SU-DHL-6 (cell line): ENCODE measurements around the gene B3GAT2.

ENCODE experiments used
- H2AFZ ChIP-seq: fragments of 200-600 bp; sonication (generic); 2 replicates; pipeline ENCODE4 v1.6.1; 2014; ENCODE audit warnings: low read depth, mild to moderate bottlenecking, moderate library complexity, mixed read lengths, antibody characterized with exemption, low read length; ENCODE audit not compliant: severe bottlenecking
- H3F3A ChIP-seq: fragments of 200-600 bp; shearing (Covaris generic); 2 replicates; pipeline ENCODE4 v1.6.0; 2016; ENCODE audit warnings: antibody characterized with exemption, mild to moderate bottlenecking; ENCODE audit not compliant: insufficient read depth
- H3K27ac ChIP-seq: fragments of 200-600 bp; sonication (generic); 2 replicates; pipeline ENCODE4 v1.5.1; 2016; ENCODE audit warnings: low read depth, mild to moderate bottlenecking, low read length, moderate library complexity, mixed read lengths
- H3K27me3 ChIP-seq: fragments of 200-600 bp; sonication (generic), shearing (Covaris generic); 2 replicates; pipeline ENCODE4 v1.6.0; 2014; ENCODE audit warnings: mild to moderate bottlenecking, low read length
- H3K36me3 ChIP-seq: fragments of 200-600 bp; sonication (generic); 2 replicates; pipeline ENCODE4 v1.6.1; 2014; ENCODE audit warnings: mild to moderate bottlenecking, low read length, mixed read lengths
- H3K4me2 ChIP-seq: fragments of 300-600, 200-600 bp; shearing (Covaris generic), sonication (generic); 2 replicates; pipeline ENCODE4 v1.6.0; 2014; ENCODE audit warnings: low read length, low read depth, mild to moderate bottlenecking; ENCODE audit not compliant: poor library complexity, severe bottlenecking
- H3K4me3 ChIP-seq: fragments of 200-600 bp; sonication (generic); 2 replicates; pipeline ENCODE4 v1.5.1; 2014; ENCODE audit warnings: antibody characterized with exemption, low read length, mild to moderate bottlenecking, mixed read lengths; ENCODE audit not compliant: insufficient read depth, poor library complexity, severe bottlenecking
- H3K79me2 ChIP-seq: fragments of 200-600 bp; sonication (generic); 2 replicates; pipeline ENCODE4 v1.6.1; 2014; ENCODE audit warnings: mild to moderate bottlenecking, low read length, moderate library complexity; ENCODE audit not compliant: insufficient read depth
- H3K9ac ChIP-seq: fragments of 200-600 bp; sonication (generic); 2 replicates; pipeline ENCODE4 v1.7.0; 2014; ENCODE audit warnings: mild to moderate bottlenecking, low read length
- H3K9me2 ChIP-seq: fragments of 200-600 bp; sonication (generic); replicated peaks from 2 replicates; pipeline ENCODE4 v1.6.1; 2014; ENCODE audit warnings: low read length; ENCODE audit not compliant: insufficient read depth
- H3K9me3 ChIP-seq: fragments of 200-600 bp; sonication (generic); 2 replicates; pipeline ENCODE4 v1.6.1; 2014; ENCODE audit warnings: low read length, mixed read lengths; ENCODE audit not compliant: insufficient read depth
- H4K20me1 ChIP-seq: fragments of 200-600 bp; sonication (generic); 2 replicates; pipeline ENCODE4 v1.6.1; 2014; ENCODE audit warnings: low read depth, mild to moderate bottlenecking, antibody characterized with exemption, low read length, moderate library complexity, mixed read lengths
- CTCF ChIP-seq: fragments of 200-600 bp; sonication (generic); IDR thresholded peaks from one replicate; pipeline ENCODE4 v1.5.1; 2017; ENCODE audit warnings: antibody characterized with exemption, mild to moderate bottlenecking, low read length, moderate library complexity; ENCODE audit not compliant: insufficient read depth, poor library complexity, severe bottlenecking
- EZH2phosphoT487 ChIP-seq: fragments of 200-600 bp; sonication (generic), shearing (Covaris generic); conservative IDR thresholded peaks from 2 replicates; pipeline ENCODE4 v1.6.1; 2018; ENCODE audit warnings: mild to moderate bottlenecking, antibody characterized with exemption, low read length, moderate library complexity, mixed read lengths

The B3GAT2 gene

DNA sequence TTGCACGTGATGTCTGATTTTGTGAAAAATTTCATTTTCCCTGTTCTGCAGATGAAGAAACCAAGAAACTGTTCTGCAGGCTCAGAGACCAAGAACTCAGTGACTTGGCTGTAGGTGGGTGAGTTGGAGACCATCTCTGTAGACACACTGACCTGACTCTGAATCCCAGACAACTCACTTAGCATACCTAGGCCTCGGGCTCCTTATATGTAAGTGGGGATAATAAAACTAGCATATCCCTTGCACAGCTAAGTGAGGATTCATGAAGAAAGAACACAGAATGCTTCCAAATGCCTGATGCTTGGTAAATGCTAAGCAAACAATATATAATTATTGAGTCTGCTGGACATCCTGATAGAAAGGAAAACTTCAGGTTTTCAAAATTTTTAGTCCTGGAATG, 70.8 kb downstream of the B3GAT2 start:
- Histone ChIP-seq H3F3A (no peaks in the 10 kb centered on the region), H3K9ac (no peak overlapping the region), H3K27me3 (no peaks in the 10 kb centered on the region), H3K79me2 (no peaks in the 10 kb centered on the region), H3K9me2 (no peaks in the 10 kb centered on the region), H4K20me1 (no peaks in the 10 kb centered on the region), H3K36me3 (no peaks in the 10 kb centered on the region), H2AFZ (no peak overlapping the region), H3K27ac (no peak overlapping the region), H3K4me2 (no peak overlapping the region), H3K4me3 (no peak overlapping the region), H3K9me3 (no peaks in the 10 kb centered on the region)
- TF ChIP-seq CTCF (no peak), EZH2phosphoT487 (no peak)

- peak; percentile 82 for TF ChIP-seq CTCF
- no peak for TF ChIP-seq EZH2phosphoT487
- H3K4me2 ChIP-seq = no peak overlapping the region
- H3K36me3 ChIP-seq = no peaks in the 10 kb centered on the region
- H4K20me1 ChIP-seq = no peaks in the 10 kb centered on the region
- no peak overlapping the region for H3K4me3 ChIP-seq
- no peaks in the 10 kb centered on the region for H3K9me3 ChIP-seq
- H3K27me3 ChIP-seq = no peaks in the 10 kb centered on the region
- H3K27ac ChIP-seq = no peak overlapping the region
- no peak overlapping the region for H3K9ac ChIP-seq
- H3K79me2 ChIP-seq = no peaks in the 10 kb centered on the region
- no peaks in the 10 kb centered on the region for H3F3A ChIP-seq
- no peaks in the 10 kb centered on the region for H3K9me2 ChIP-seq
- peak overlapping the region; percentile 50 for H2AFZ ChIP-seq
Measured at GRCh38 chr6:70884074-70884983, 72.5 kb downstream of the B3GAT2 start.

- Histone ChIP-seq H2AFZ (no peak overlapping the region), H3K27me3 (no peaks in the 10 kb centered on the region), H3K4me3 (no peak overlapping the region), H3K9ac (no peak overlapping the region), H4K20me1 (no peaks in the 10 kb centered on the region), H3K36me3 (no peaks in the 10 kb centered on the region), H3K4me2 (no peak overlapping the region), H3K9me2 (no peaks in the 10 kb centered on the region), H3K79me2 (no peaks in the 10 kb centered on the region), H3K27ac (no peak overlapping the region), H3F3A (no peaks in the 10 kb centered on the region), H3K9me3 (no peaks in the 10 kb centered on the region)
- TF ChIP-seq CTCF (no peak), EZH2phosphoT487 (no peak)
Measured at GRCh38 chr6:70879496-70879895, 77.4 kb downstream of the B3GAT2 start.
